IMR-90 (cell line): ENCODE results near the gene AOPEP. TPM values are rescaled to one million over a fixed set of nuclear protein-coding genes. Genes with fewer than 3 reads are reported as not detected.
A peak's percentile ranks its signal among the peaks of the same experiment; 100 is the strongest.

ENCODE experiments used
- ATAC-seq: fragments of 200-7000 bp; cut with Tn5 transposase; 2 replicates; pipeline ENCODE4 v1.9.1; 2020; ENCODE audit warnings: low read depth, mild to moderate bottlenecking, moderate library complexity
- BruUV-seq: library from RNA; stranded (reverse); fragments of 400-500 nt; replicated peaks from 2 replicates; lab custom pipeline; 2021; lab: Mats Ljungman, UMichigan
- CTCF ChIA-PET: fragments of 300-600 bp; formaldehyde crosslinking; extraction: SDS; loops from one replicate; lab custom pipeline; 2021; ENCODE audit warnings: antibody characterized with exemption; lab: Yijun Ruan, JAX
- POLR2A ChIA-PET: fragments of 300-600 bp; sonication (Branson Sonifier 250); formaldehyde crosslinking; loops from one replicate; lab custom pipeline; 2022; ENCODE audit warnings: antibody characterized with exemption; ENCODE audit not compliant: unreplicated experiment; lab: Charles Lee
- DNase-seq: peaks from one replicate; pipeline ENCODE4 v3.0.0; 2013
- H2AFZ ChIP-seq: replicated peaks from 2 replicates; pipeline ENCODE3; 2013; ENCODE audit warnings: low read length, mild to moderate bottlenecking; ENCODE audit not compliant: poor library complexity
- H2AK5ac ChIP-seq: 2 replicates; pipeline ENCODE4 v1.6.1; 2013; ENCODE audit warnings: low read depth, low read length, inconsistent platforms
- H2AK9ac ChIP-seq: replicated peaks from 2 replicates; pipeline ENCODE3; 2013; ENCODE audit warnings: mild to moderate bottlenecking, low read depth, low read length, moderate library complexity; ENCODE audit not compliant: poor library complexity
- H2BK120ac ChIP-seq: 2 replicates; pipeline ENCODE4 v1.6.1; 2013; ENCODE audit warnings: low read depth, low read length, inconsistent platforms
- H2BK15ac ChIP-seq: 3 replicates; pipeline ENCODE4 v1.6.1; 2013; ENCODE audit warnings: low read depth, low read length, inconsistent platforms
- H2BK20ac ChIP-seq: 2 replicates; pipeline ENCODE4 v1.6.1; 2013; ENCODE audit warnings: low read depth, mild to moderate bottlenecking, inconsistent platforms, low read length, moderate library complexity
- H2BK5ac ChIP-seq: 2 replicates; pipeline ENCODE4 v1.6.1; 2013; ENCODE audit warnings: mild to moderate bottlenecking, low read depth, low read length, inconsistent platforms; ENCODE audit not compliant: poor library complexity, severe bottlenecking
- H3K14ac ChIP-seq: replicated peaks from 2 replicates; pipeline ENCODE4 v1.6.1; 2013; ENCODE audit warnings: low read depth, low read length, inconsistent platforms
- H3K18ac ChIP-seq: 2 replicates; pipeline ENCODE4 v1.6.1; 2013; ENCODE audit warnings: low read depth, low read length, control low read depth
- H3K23ac ChIP-seq: 2 replicates; pipeline ENCODE4 v1.6.1; 2013; ENCODE audit warnings: low read depth, low read length, inconsistent platforms
- H3K27ac ChIP-seq: 2 replicates; pipeline ENCODE4 v1.5.1; 2013; ENCODE audit warnings: mild to moderate bottlenecking, control low read depth, low read length; ENCODE audit not compliant: insufficient read depth
- H3K27me3 ChIP-seq: 2 replicates; pipeline ENCODE4 v1.6.1; 2013; ENCODE audit warnings: low read length; ENCODE audit not compliant: control insufficient read depth, insufficient read depth
- H3K36me3 ChIP-seq: 2 replicates; pipeline ENCODE4 v1.6.1; 2013; ENCODE audit warnings: low read length, mixed read lengths; ENCODE audit not compliant: control insufficient read depth, insufficient read depth
- H3K4ac ChIP-seq: 2 replicates; pipeline ENCODE4 v1.6.1; 2013; ENCODE audit warnings: low read depth, low read length, inconsistent platforms
- H3K4me1 ChIP-seq: 2 replicates; pipeline ENCODE4 v1.6.1; 2013; ENCODE audit warnings: low read length, mixed read lengths; ENCODE audit not compliant: control insufficient read depth, insufficient read depth
- H3K4me2 ChIP-seq: 2 replicates; pipeline ENCODE4 v1.6.1; 2013; ENCODE audit warnings: low read depth, mild to moderate bottlenecking, control low read depth, low read length, moderate library complexity
- H3K4me3 ChIP-seq: 2 replicates; pipeline ENCODE4 v1.5.1; 2013; ENCODE audit warnings: low read depth, mild to moderate bottlenecking, control low read depth, low read length, moderate library complexity; ENCODE audit not compliant: insufficient read depth
- H3K56ac ChIP-seq: 2 replicates; pipeline ENCODE4 v1.6.1; 2013; ENCODE audit warnings: low read length, inconsistent platforms; ENCODE audit not compliant: insufficient read depth; ENCODE audit errors: extremely low read depth
- H3K79me1 ChIP-seq, 2 experiments: 2 replicates each; pipeline ENCODE4 v1.6.1; 2013; ENCODE audit warnings: low read length in 2 of 2, inconsistent platforms in 1 of 2, low read depth in 1 of 2
- H3K9ac ChIP-seq: 2 replicates; pipeline ENCODE4 v1.6.1; 2013; ENCODE audit warnings: low read depth, low read length, control low read depth
- H3K9me1 ChIP-seq: 2 replicates; pipeline ENCODE4 v1.6.1; 2013; ENCODE audit warnings: low read length, inconsistent platforms; ENCODE audit not compliant: insufficient read depth
- H3K9me3 ChIP-seq: 2 replicates; pipeline ENCODE4 v1.6.1; 2013; ENCODE audit warnings: low read length; ENCODE audit not compliant: control insufficient read depth, insufficient read depth
- H4K20me1 ChIP-seq: 2 replicates; pipeline ENCODE4 v1.6.1; 2013; ENCODE audit warnings: low read length, inconsistent platforms; ENCODE audit not compliant: insufficient read depth
- H4K5ac ChIP-seq: 2 replicates; pipeline ENCODE4 v1.6.1; 2013; ENCODE audit warnings: mild to moderate bottlenecking, low read depth, low read length, control low read depth
- H4K8ac ChIP-seq, 2 experiments: 2 replicates each; pipeline ENCODE4 v1.6.1; 2013; ENCODE audit warnings: low read depth in 2 of 2, low read length in 2 of 2, control low read depth in 1 of 2, inconsistent platforms in 1 of 2
- H4K91ac ChIP-seq: 2 replicates; pipeline ENCODE4 v1.6.1; 2013; ENCODE audit warnings: low read depth, low read length, inconsistent platforms; ENCODE audit not compliant: insufficient read depth
- BHLHE40 ChIP-seq: fragments of 150-350 bp; IDR thresholded peaks from 2 replicates; pipeline ENCODE4 v1.6.1; 2016; ENCODE audit warnings: mild to moderate bottlenecking, low read depth, low read length
- CEBPB ChIP-seq: IDR thresholded peaks from 2 replicates; pipeline ENCODE4 v1.6.1; 2012; ENCODE audit warnings: low read depth, low read length, improper control_type of control experiment
- CHD1 ChIP-seq: IDR thresholded peaks from 2 replicates; pipeline ENCODE4 v1.6.1; 2012; ENCODE audit warnings: low read depth, low read length, improper control_type of control experiment
- CTCF ChIP-seq: conservative IDR thresholded peaks from 2 replicates; pipeline ENCODE4 v1.5.1; 2012; ENCODE audit warnings: mild to moderate bottlenecking, low read depth, low read length, improper control_type of control experiment
- ELK1 ChIP-seq: fragments of 150-350 bp; IDR thresholded peaks from 2 replicates; pipeline ENCODE4 v1.6.1; 2016; ENCODE audit warnings: low read depth, mild to moderate bottlenecking, low read length, moderate library complexity, borderline replicate concordance
- FOS ChIP-seq: fragments of 150-350 bp; IDR thresholded peaks from 2 replicates; pipeline ENCODE4 v1.6.1; 2016; ENCODE audit warnings: low read depth, low read length
- MAFK ChIP-seq: IDR thresholded peaks from 2 replicates; pipeline ENCODE4 v1.6.1; 2012; ENCODE audit warnings: low read depth, low read length, improper control_type of control experiment
- MAZ ChIP-seq: IDR thresholded peaks from 2 replicates; pipeline ENCODE4 v1.6.1; 2012; ENCODE audit warnings: low read depth, mild to moderate bottlenecking, low read length, improper control_type of control experiment, moderate library complexity, borderline replicate concordance
- MXI1 ChIP-seq: IDR thresholded peaks from 2 replicates; pipeline ENCODE4 v1.6.1; 2012; ENCODE audit warnings: low read depth, mild to moderate bottlenecking, low read length, moderate library complexity, borderline replicate concordance
- NFE2L2 ChIP-seq: fragments of 150-350 bp; IDR thresholded peaks from 2 replicates; pipeline ENCODE4 v1.6.1; 2016; ENCODE audit warnings: low read depth, mild to moderate bottlenecking, low read length
- POLR2A ChIP-seq: IDR thresholded peaks from 2 replicates; pipeline ENCODE4 v1.6.1; 2012; ENCODE audit warnings: mild to moderate bottlenecking, low read depth, low read length
- RAD21 ChIP-seq: IDR thresholded peaks from 2 replicates; pipeline ENCODE4 v1.6.1; 2012; ENCODE audit warnings: low read length, improper control_type of control experiment
- RCOR1 ChIP-seq: IDR thresholded peaks from 2 replicates; pipeline ENCODE4 v1.6.1; 2012; ENCODE audit warnings: mild to moderate bottlenecking, low read length, improper control_type of control experiment; ENCODE audit not compliant: insufficient replicate concordance
- RFX5 ChIP-seq: IDR thresholded peaks from 2 replicates; pipeline ENCODE4 v1.8.0; 2012; ENCODE audit warnings: low read depth, mild to moderate bottlenecking, low read length, moderate library complexity
- SMC3 ChIP-seq: fragments of 150-350 bp; IDR thresholded peaks from 2 replicates; pipeline ENCODE4 v1.6.1; 2016; ENCODE audit warnings: low read depth, mild to moderate bottlenecking, antibody characterized with exemption, low read length, moderate library complexity
- USF2 ChIP-seq: fragments of 150-350 bp; IDR thresholded peaks from 2 replicates; pipeline ENCODE4 v1.6.1; 2017; ENCODE audit warnings: mild to moderate bottlenecking, antibody characterized with exemption, low read length, low read depth
- WGBS, 2 experiments: methylation state at CpG; one replicate each; pipeline versions ENCODE4 v1.1.5 to v1.1.7; 2013; ENCODE audit warnings: missing lambda C conversion rate in 2 of 2; ENCODE audit not compliant: insufficient read length in 1 of 2; ENCODE audit errors: extremely low coverage in 2 of 2; 5-methylcytosine and 5-hydroxymethylcytosine counted together
- dilution Hi-C: fragments of 300-500 bp; cut with HindIII; formaldehyde crosslinking; loops from one replicate; pipeline ENCODE4 v1.14.3; 2018; ENCODE audit warnings: low sequenced_read_pairs; ENCODE audit not compliant: unreplicated experiment
- in situ Hi-C: fragments of 300-500 bp; cut with MboI; formaldehyde crosslinking; loops from 3 replicates; pipeline ENCODE4 v1.14.3; 2019; ENCODE audit warnings: low sequenced_read_pairs, inconsistent platforms, mixed read lengths
- intact Hi-C: fragments of 100-400 bp; cut with micrococcal nuclease; formaldehyde crosslinking; loops from 2 replicates; pipeline ENCODE4 v1.10.0; 2022
- polyA plus RNA-seq, 3 experiments: library from polyadenylated mRNA; depleted of rRNA; stranded (reverse); fragments of >200 nt; gene quantifications; 2 replicates each; pipeline ENCODE4 v1.2.3, GENCODE V29; 2012; ENCODE audit warnings: low replicate concordance in 1 of 3
- total RNA-seq: library from RNA; depleted of rRNA; stranded (reverse); fragments of >200 nt; gene quantifications from 2 replicates; pipeline ENCODE4 v1.2.3, GENCODE V29; 2012

The AOPEP gene
- total and polyA plus RNA-seq, 2 of the 4 experiments (the other 2 are of a cell fraction): 34.9 to 38.7 TPM

GRCh38 chr9:94778013-94778412 lies 51.5 kb downstream of the AOPEP start:
- H2BK5ac ChIP-seq: no peak overlapping the region
- no peak overlapping the region for H2AK9ac ChIP-seq
- H3K27me3 ChIP-seq: no peaks in the 10 kb centered on the region
- H3K18ac ChIP-seq: no peak overlapping the region
- H3K4me2 ChIP-seq: no peak overlapping the region
- intact Hi-C loops (no loop called here), dilution Hi-C loops (no loop called here), in situ Hi-C loops (no loop called here)
- H4K20me1 ChIP-seq: peaks cover 3% of the 10 kb centered on the region; the same call in 1 of the 2 replicates
- WGBS, 2 experiments: no CpG with 5 or more reads among the region's 4 CpGs
- H2BK120ac ChIP-seq: no peak overlapping the region
- no peak overlapping the region for H4K8ac ChIP-seq
- no peak overlapping the region for H3K27ac ChIP-seq
- H3K4me3 ChIP-seq: no peak overlapping the region
- H3K56ac ChIP-seq: no peak overlapping the region
- H3K23ac ChIP-seq: no peak overlapping the region
- H3K14ac ChIP-seq: no peak overlapping the region
- peaks cover 0 to 22% of the 10 kb centered on the region in 2 experiments; a peak in 2 of 4 replicates for H3K79me1 ChIP-seq
- no peak overlapping the region for H3K9ac ChIP-seq
- H2AFZ ChIP-seq: no peak overlapping the region
- ChIA-PET POLR2A (interaction anchor here (0.6 kb wide), 1 partner anchor 260 kb away, joined by 4 read pairs; no protein-coding TSS in a partner anchor), CTCF (interaction anchor here (0.6 kb wide), 3 partner anchors 27 to 1168 kb away, joined by 3 to 4 read pairs (median 3); no protein-coding TSS in a partner anchor)
- no peaks in the 10 kb centered on the region for H3K9me3 ChIP-seq
- no peak; the same call in 1 of the 2 replicates for ATAC-seq
- H4K5ac ChIP-seq: no peak overlapping the region
- no peak overlapping the region for H3K4ac ChIP-seq
- H4K91ac ChIP-seq: no peak overlapping the region
- no peak overlapping the region for H2BK15ac ChIP-seq
- H2BK20ac ChIP-seq: no peak overlapping the region
- peaks cover 8% of the 10 kb centered on the region for H3K4me1 ChIP-seq
- H3K9me1 ChIP-seq: peaks cover 2% of the 10 kb centered on the region
- no peaks in the 10 kb centered on the region for H3K36me3 ChIP-seq
- H2AK5ac ChIP-seq: no peak overlapping the region
- peak; percentile 39 for DNase-seq
- TF ChIP-seq CTCF: no peak
- TF ChIP-seq USF2: no peak
- TF ChIP-seq RCOR1: no peak
- no peak for TF ChIP-seq ELK1
- no peak for TF ChIP-seq POLR2A
- TF ChIP-seq SMC3: no peak
- TF ChIP-seq RFX5: no peak
- TF ChIP-seq RAD21: no peak
- no peak for TF ChIP-seq MXI1
- no peak for TF ChIP-seq MAZ
- TF ChIP-seq CHD1: no peak
- no peak for TF ChIP-seq BHLHE40
- no peak for TF ChIP-seq NFE2L2
- TF ChIP-seq FOS: no peak
- no peak for TF ChIP-seq MAFK
- no peak for TF ChIP-seq CEBPB
- no TSS peak for BruUV-seq
